HCT116 (cell line): ENCODE results near the gene CREG2. TPM values are rescaled to one million over a fixed set of nuclear protein-coding genes. Genes with fewer than 3 reads are reported as not detected.
A peak's percentile ranks its signal among the peaks of the same experiment; 100 is the strongest.

Experiments
- ATAC-seq: fragments of 200-7000 bp; cut with Tn5 transposase; 2 replicates; pipeline ENCODE4 v1.9.1; 2020; ENCODE audit warnings: mild to moderate bottlenecking, moderate library complexity
- BruUV-seq: library from RNA; stranded (reverse); fragments of 400-500 nt; replicated peaks from 2 replicates; lab custom pipeline; 2021; lab: Mats Ljungman, UMichigan
- CTCF ChIA-PET: fragments of 300-600 bp; sonication (Branson Sonifier 250); formaldehyde crosslinking; loops from one replicate; lab custom pipeline; 2021; ENCODE audit warnings: antibody characterized with exemption; lab: Charles Lee
- POLR2A ChIA-PET: fragments of 300-600, 350-600 bp; sonication (Branson Sonifier 250); formaldehyde crosslinking; loops from one replicate; lab custom pipeline; 2021; ENCODE audit warnings: antibody characterized with exemption; lab: Charles Lee
- RAD21 ChIA-PET, 2 experiments: fragments of 300-600 bp; sonication (Branson Sonifier 250); formaldehyde crosslinking; loops; one replicate each; lab custom pipeline; 2023; ENCODE audit warnings: low total read pairs in 2 of 2; ENCODE audit not compliant: uncharacterized antibody in 2 of 2, unreplicated experiment in 2 of 2, low non-redundant PET in 1 of 2; lab: Charles Lee
- DNase-seq: peaks from one replicate; pipeline ENCODE4 v3.0.0-alpha.2; 2010; ENCODE audit warnings: low read depth, low spot score
- H2AFZ ChIP-seq: fragments of 200-600 bp; shearing (Covaris generic), sonication (generic); 2 replicates; pipeline ENCODE4 v1.6.1; 2017; ENCODE audit warnings: low read depth, mixed run types, mixed read lengths, antibody characterized with exemption, low read length; ENCODE audit not compliant: poor library complexity, severe bottlenecking
- H3K27ac ChIP-seq: 2 replicates; pipeline ENCODE4 v1.5.1; 2012; ENCODE audit warnings: low read depth, low read length
- H3K27me3 ChIP-seq: fragments of 200-600 bp; sonication (generic); 2 replicates; pipeline ENCODE4 v1.6.1; 2016; ENCODE audit warnings: mixed run types, low read length, mixed read lengths; ENCODE audit not compliant: insufficient read depth
- H3K36me3 ChIP-seq, 2 experiments: fragments of 200-500 bp in 1 of 2; fragments of 200-600 bp in 1 of 2; sonication (Bioruptor generic) in 1 of 2; sonication (generic) in 1 of 2; 2 replicates each; pipeline versions ENCODE4 v1.5.1 to v1.6.1; 2014 to 2016; ENCODE audit warnings: low read length in 2 of 2, inconsistent platforms in 1 of 2, mixed read lengths in 1 of 2, mixed run types in 1 of 2; ENCODE audit not compliant: insufficient read depth in 2 of 2, control insufficient read depth in 1 of 2
- H3K4me1 ChIP-seq, 2 experiments: fragments of 200-600 bp in 1 of 2; sonication (generic) in 1 of 2; 2 replicates each; pipeline versions ENCODE4 v1.5.1 to v1.6.1; 2012 to 2017; ENCODE audit warnings: low read length in 2 of 2, inconsistent platforms in 1 of 2, mild to moderate bottlenecking in 1 of 2, mixed read lengths in 1 of 2, mixed run types in 1 of 2, moderate library complexity in 1 of 2; ENCODE audit not compliant: insufficient read depth in 2 of 2, control insufficient read depth in 1 of 2
- H3K4me2 ChIP-seq: fragments of 200-600 bp; sonication (generic); 2 replicates; pipeline ENCODE4 v1.6.1; 2017; ENCODE audit warnings: mixed run types, low read length, mixed read lengths
- H3K4me3 ChIP-seq, 2 experiments: fragments of 200-600 bp in 1 of 2; sonication (generic) in 1 of 2; replicated peaks in 1 of 2; 2 replicates each; pipeline ENCODE4 v1.5.1; 2011 to 2016; ENCODE audit warnings: low read length in 2 of 2, control low read depth in 1 of 2, low read depth in 1 of 2, mild to moderate bottlenecking in 1 of 2, mixed read lengths in 1 of 2, mixed run types in 1 of 2
- H3K79me2 ChIP-seq: fragments of 200-600 bp; sonication (generic); 2 replicates; pipeline ENCODE4 v1.6.1; 2017; ENCODE audit warnings: mild to moderate bottlenecking, mixed run types, low read length, moderate library complexity, mixed read lengths; ENCODE audit not compliant: insufficient read depth
- H3K9ac ChIP-seq: fragments of 200-600 bp; sonication (generic); 2 replicates; pipeline ENCODE4 v1.6.1; 2016; ENCODE audit warnings: low read length, mixed read lengths
- H3K9me2 ChIP-seq: fragments of 200-600 bp; sonication (generic), shearing (Covaris generic); 2 replicates; pipeline ENCODE4 v1.6.1; 2017; ENCODE audit warnings: mixed run types, mild to moderate bottlenecking, moderate library complexity; ENCODE audit not compliant: insufficient read depth
- H3K9me3 ChIP-seq, 2 experiments: fragments of 200-500 bp in 1 of 2; fragments of 200-600 bp in 1 of 2; sonication (Bioruptor generic) in 1 of 2; sonication (generic) in 1 of 2; 2 replicates each; pipeline ENCODE4 v1.6.1; 2014 to 2017; ENCODE audit warnings: low read length in 2 of 2, mixed read lengths in 2 of 2, inconsistent platforms in 1 of 2, low read depth in 1 of 2, mild to moderate bottlenecking in 1 of 2, mixed run types in 1 of 2, moderate library complexity in 1 of 2; ENCODE audit not compliant: control insufficient read depth in 1 of 2, insufficient read depth in 1 of 2
- H4K20me1 ChIP-seq: fragments of 200-600 bp; sonication (generic), shearing (Covaris generic); 2 replicates; pipeline ENCODE4 v1.6.1; 2017; ENCODE audit warnings: mixed run types, mild to moderate bottlenecking, moderate library complexity; ENCODE audit not compliant: insufficient read depth
- ATF3 ChIP-seq: IDR thresholded peaks from 2 replicates; pipeline ENCODE4 v1.6.1; 2012
- CBX3 ChIP-seq: IDR thresholded peaks from 2 replicates; pipeline ENCODE4 v1.6.1; 2012; ENCODE audit warnings: low read depth
- CEBPB ChIP-seq: IDR thresholded peaks from 2 replicates; pipeline ENCODE4 v1.6.1; 2012; ENCODE audit warnings: low read depth
- CTCF ChIP-seq, 3 experiments: fragments of 200-600 bp in 1 of 3; sonication (generic) in 1 of 3; IDR thresholded peaks in 2 of 3; conservative IDR thresholded peaks in 1 of 3; 2 replicates each; pipeline ENCODE4 v1.5.1; 2012 to 2017; ENCODE audit warnings: low read depth in 2 of 3, low read length in 2 of 3, antibody characterized with exemption in 1 of 3, borderline replicate concordance in 1 of 3, control low read depth in 1 of 3, mild to moderate bottlenecking in 1 of 3, mixed read lengths in 1 of 3, mixed run types in 1 of 3, moderate library complexity in 1 of 3; ENCODE audit not compliant: insufficient read depth in 1 of 3
- EGR1 ChIP-seq: IDR thresholded peaks from 2 replicates; pipeline ENCODE4 v1.6.1; 2012; ENCODE audit warnings: low read depth
- ELF1 ChIP-seq: IDR thresholded peaks from 2 replicates; pipeline ENCODE4 v1.6.1; 2012; ENCODE audit warnings: low read depth, borderline replicate concordance
- EZH2 ChIP-seq: fragments of 200-600 bp; sonication (generic); IDR thresholded peaks from 2 replicates; pipeline ENCODE4 v1.6.1; 2017; ENCODE audit warnings: antibody characterized with exemption, mixed run types
- FOSL1 ChIP-seq: IDR thresholded peaks from 2 replicates; pipeline ENCODE4 v1.6.1; 2012; ENCODE audit warnings: low read depth
- JUND ChIP-seq: IDR thresholded peaks from 2 replicates; pipeline ENCODE4 v1.6.1; 2012
- MAX ChIP-seq: IDR thresholded peaks from 2 replicates; pipeline ENCODE4 v1.6.1; 2012
- POLR2A ChIP-seq: IDR thresholded peaks from 2 replicates; pipeline ENCODE4 v1.7.0; 2011; ENCODE audit warnings: borderline replicate concordance; ENCODE audit not compliant: insufficient read depth, insufficient read length; ENCODE audit errors: extremely low read depth
- POLR2AphosphoS5 ChIP-seq: IDR thresholded peaks from 2 replicates; pipeline ENCODE4 v1.6.1; 2011; ENCODE audit warnings: mild to moderate bottlenecking, low read depth, low read length, moderate library complexity
- SIN3A ChIP-seq: IDR thresholded peaks from 2 replicates; pipeline ENCODE4 v1.6.1; 2012; ENCODE audit warnings: low read depth
- SP1 ChIP-seq: IDR thresholded peaks from 2 replicates; pipeline ENCODE4 v1.6.1; 2012; ENCODE audit warnings: low read depth
- SRF ChIP-seq: IDR thresholded peaks from 2 replicates; pipeline ENCODE4 v1.6.1; 2012; ENCODE audit warnings: low read depth
- TCF7L2 ChIP-seq: IDR thresholded peaks from 2 replicates; pipeline ENCODE4 v1.7.0; 2011; ENCODE audit warnings: borderline replicate concordance, inconsistent platforms; ENCODE audit not compliant: insufficient read depth, insufficient read length; ENCODE audit errors: extremely low read depth
- ZFX ChIP-seq: fragments of 450-650 bp; IDR thresholded peaks from 2 replicates; pipeline ENCODE4 v1.6.1; 2017
- intact Hi-C: fragments of 100-400 bp; cut with micrococcal nuclease; formaldehyde crosslinking; loops from 2 replicates; pipeline ENCODE4 v1.10.0; 2022
- total RNA-seq: library from RNA; stranded (reverse); gene quantifications from one replicate; pipeline ENCODE4 v1.2.1, GENCODE V29; 2021; ENCODE audit not compliant: unreplicated experiment

Gene CREG2
- total RNA-seq, 1 experiment from 2014 or later = 0.12 TPM

- CTCF ChIA-PET = interaction anchor here (0.7 to 2.5 kb wide), 2 partner anchors 18 to 51 kb away, joined by 3 to 14 read pairs; no protein-coding TSS in a partner anchor
Observed at GRCh38 chr2:101360232-101360631, 27.1 kb downstream of the CREG2 start.

More at GRCh38 chr2:101360232-101360631, 27.1 kb downstream of the CREG2 start:
- Histone ChIP-seq H3K9ac (no peak overlapping the region), H3K4me3 (peak overlapping the region in 1 of 2 experiments; percentile 15; a peak in 2 of 4 replicates), H3K27ac (peak overlapping the region; percentile 17; the same call in 1 of the 2 replicates), H3K9me2 (no peaks in the 10 kb centered on the region), H2AFZ (peak overlapping the region; percentile 81), H3K27me3 (no peaks in the 10 kb centered on the region), H3K79me2 (no peaks in the 10 kb centered on the region), H3K4me1 (peaks cover 51 to 66% of the 10 kb centered on the region in 2 experiments), H3K36me3 (no peaks in the 10 kb centered on the region), H4K20me1 (no peaks in the 10 kb centered on the region), H3K4me2 (peak overlapping the region; percentile 68), H3K9me3 (no peaks in the 10 kb centered on the region)
- ATAC-seq (peak; percentile 87), DNase-seq (peak; percentile 75)
- BruUV-seq = no TSS peak
- ChIA-PET RAD21 (no interaction called here), POLR2A (no interaction called here)
- intact Hi-C loops = no loop called here
- TF ChIP-seq CBX3 (0 out of 2 replicates have a peak, but pooled peaks have one; percentile 68), TCF7L2 (peak; percentile 34), CTCF (IDR thresholded peaks at IDR 0.05 in 2 of 3, conservative IDR thresholded peaks at IDR 0.05 in 1 of 3; ENCODE audit: borderline replicate concordance in 1 of 3, insufficient read depth in 1 of 3, low read depth in 2 of 3, low read length in 2 of 3) (no peak), SRF (peak; percentile 72), POLR2A (no peak), CEBPB (peak; percentile 72), JUND (peak; percentile 94), SIN3A (peak; percentile 76; the same call in 1 of the 2 replicates), EZH2 (no peak), MAX (no peak), POLR2AphosphoS5 (peak; percentile 39; the same call in 1 of the 2 replicates), FOSL1 (peak; percentile 92), ELF1 (no peak), ATF3 (no peak), SP1 (peak; percentile 82), EGR1 (no peak), ZFX (no peak)
